HEK293 (cell line): ENCODE measurements around the gene KDM2B.

Experiments
- ZBTB20 ChIP-seq: fragments of 450-650 bp; formaldehyde crosslinking; IDR thresholded peaks from 2 replicates; pipeline ENCODE4 v1.5.1; 2016; ENCODE audit warnings: missing biosample characterization, missing genetic modification characterization
- ZFHX2 ChIP-seq: fragments of 450-650 bp; formaldehyde crosslinking; conservative IDR thresholded peaks from 2 replicates; pipeline ENCODE4 v1.5.1; 2016; ENCODE audit warnings: missing biosample characterization, missing genetic modification characterization
- ZNF112 ChIP-seq: fragments of 450-650 bp; formaldehyde crosslinking; IDR thresholded peaks from 2 replicates; pipeline ENCODE4 v1.5.0; 2017; ENCODE audit warnings: missing biosample characterization, missing genetic modification characterization
- ZNF138 ChIP-seq: fragments of 450-650 bp; formaldehyde crosslinking; IDR thresholded peaks from 2 replicates; pipeline ENCODE4 v1.5.1; 2016; ENCODE audit warnings: missing biosample characterization, missing genetic modification characterization, borderline replicate concordance
- ZNF2 ChIP-seq: fragments of 450-650 bp; formaldehyde crosslinking; IDR thresholded peaks from 2 replicates; pipeline ENCODE4 v1.5.1; 2016; ENCODE audit warnings: missing biosample characterization, missing genetic modification characterization
- ZNF23 ChIP-seq: fragments of 450-650 bp; formaldehyde crosslinking; IDR thresholded peaks from 2 replicates; pipeline ENCODE4 v1.5.1; 2016; ENCODE audit warnings: missing biosample characterization, missing genetic modification characterization, borderline replicate concordance
- ZNF239 ChIP-seq: fragments of 450-650 bp; formaldehyde crosslinking; IDR thresholded peaks from 2 replicates; pipeline ENCODE4 v1.5.1; 2016; ENCODE audit warnings: missing biosample characterization, missing genetic modification characterization
- ZNF335 ChIP-seq: fragments of 450-650 bp; formaldehyde crosslinking; conservative IDR thresholded peaks from 2 replicates; pipeline ENCODE4 v1.5.1; 2016; ENCODE audit warnings: missing biosample characterization, missing genetic modification characterization
- ZNF394 ChIP-seq: fragments of 450-650 bp; formaldehyde crosslinking; IDR thresholded peaks from 2 replicates; pipeline ENCODE4 v1.5.1; 2016; ENCODE audit warnings: missing biosample characterization, missing genetic modification characterization, mild to moderate bottlenecking, moderate library complexity, borderline replicate concordance
- ZNF521 ChIP-seq: fragments of 450-650 bp; formaldehyde crosslinking; IDR thresholded peaks from 2 replicates; pipeline ENCODE4 v1.5.1; 2017; ENCODE audit warnings: missing biosample characterization, mild to moderate bottlenecking, missing genetic modification characterization
- ZNF549 ChIP-seq: fragments of 450-650 bp; IDR thresholded peaks from 2 replicates; pipeline ENCODE4 v1.5.1; 2018; ENCODE audit warnings: missing biosample characterization, missing genetic modification characterization, mild to moderate bottlenecking, inconsistent platforms, moderate library complexity
- ZNF600 ChIP-seq: fragments of 450-650 bp; formaldehyde crosslinking; IDR thresholded peaks from 2 replicates; pipeline ENCODE4 v1.5.1; 2016; ENCODE audit warnings: missing biosample characterization, missing genetic modification characterization
- ZNF610 ChIP-seq: fragments of 450-650 bp; formaldehyde crosslinking; IDR thresholded peaks from 2 replicates; pipeline ENCODE4 v1.5.1; 2016; ENCODE audit warnings: missing biosample characterization, missing genetic modification characterization, borderline replicate concordance
- ZNF621 ChIP-seq: fragments of 450-650 bp; formaldehyde crosslinking; IDR thresholded peaks from 2 replicates; pipeline ENCODE4 v1.5.1; 2017; ENCODE audit warnings: missing biosample characterization, missing genetic modification characterization
- ZNF629 ChIP-seq: fragments of 450-650 bp; formaldehyde crosslinking; IDR thresholded peaks from 2 replicates; pipeline ENCODE4 v1.5.1; 2017; ENCODE audit warnings: missing biosample characterization, missing genetic modification characterization
- ZNF677 ChIP-seq: fragments of 450-650 bp; IDR thresholded peaks from 2 replicates; pipeline ENCODE4 v1.5.0; 2018; ENCODE audit warnings: missing biosample characterization, mild to moderate bottlenecking, missing genetic modification characterization, moderate library complexity
- ZNF768 ChIP-seq: fragments of 450-650 bp; formaldehyde crosslinking; IDR thresholded peaks from 2 replicates; pipeline ENCODE4 v1.5.1; 2018; ENCODE audit warnings: missing biosample characterization, mild to moderate bottlenecking, missing genetic modification characterization
- ZNF777 ChIP-seq: fragments of 450-650 bp; formaldehyde crosslinking; IDR thresholded peaks from 2 replicates; pipeline ENCODE4 v1.5.1; 2017; ENCODE audit warnings: missing biosample characterization, missing genetic modification characterization, borderline replicate concordance
- ZSCAN30 ChIP-seq: fragments of 450-650 bp; IDR thresholded peaks from 2 replicates; pipeline ENCODE4 v1.5.1; 2018; ENCODE audit warnings: missing biosample characterization, mild to moderate bottlenecking, missing genetic modification characterization, moderate library complexity
- TF ChIP-seq, protein P1 (sequence below): fragments of 450-650 bp; formaldehyde crosslinking; IDR thresholded peaks from 2 replicates; pipeline ENCODE4 v1.5.1; 2016; ENCODE audit warnings: missing biosample characterization, missing genetic modification characterization
- TF ChIP-seq, protein P2 (sequence below): fragments of 450-650 bp; formaldehyde crosslinking; IDR thresholded peaks from 2 replicates; pipeline ENCODE4 v1.5.1; 2016; ENCODE audit warnings: missing biosample characterization, missing genetic modification characterization
- TF ChIP-seq, protein P3 (sequence below): fragments of 450-650 bp; formaldehyde crosslinking; IDR thresholded peaks from 2 replicates; pipeline ENCODE4 v1.5.1; 2016; ENCODE audit warnings: missing biosample characterization, missing genetic modification characterization, low read depth
- TF ChIP-seq, protein P4 (sequence below): fragments of 450-650 bp; IDR thresholded peaks from 2 replicates; pipeline ENCODE4 v1.5.1; 2018; ENCODE audit warnings: missing biosample characterization, missing genetic modification characterization
- TF ChIP-seq, protein P5 (sequence below): fragments of 450-650 bp; formaldehyde crosslinking; IDR thresholded peaks from 2 replicates; pipeline ENCODE4 v1.5.1; 2016; ENCODE audit warnings: missing biosample characterization, missing genetic modification characterization
- TF ChIP-seq, protein P6 (sequence below): fragments of 450-650 bp; formaldehyde crosslinking; IDR thresholded peaks from 2 replicates; pipeline ENCODE4 v1.5.1; 2016; ENCODE audit warnings: missing biosample characterization, missing genetic modification characterization

Gene KDM2B

DNA sequence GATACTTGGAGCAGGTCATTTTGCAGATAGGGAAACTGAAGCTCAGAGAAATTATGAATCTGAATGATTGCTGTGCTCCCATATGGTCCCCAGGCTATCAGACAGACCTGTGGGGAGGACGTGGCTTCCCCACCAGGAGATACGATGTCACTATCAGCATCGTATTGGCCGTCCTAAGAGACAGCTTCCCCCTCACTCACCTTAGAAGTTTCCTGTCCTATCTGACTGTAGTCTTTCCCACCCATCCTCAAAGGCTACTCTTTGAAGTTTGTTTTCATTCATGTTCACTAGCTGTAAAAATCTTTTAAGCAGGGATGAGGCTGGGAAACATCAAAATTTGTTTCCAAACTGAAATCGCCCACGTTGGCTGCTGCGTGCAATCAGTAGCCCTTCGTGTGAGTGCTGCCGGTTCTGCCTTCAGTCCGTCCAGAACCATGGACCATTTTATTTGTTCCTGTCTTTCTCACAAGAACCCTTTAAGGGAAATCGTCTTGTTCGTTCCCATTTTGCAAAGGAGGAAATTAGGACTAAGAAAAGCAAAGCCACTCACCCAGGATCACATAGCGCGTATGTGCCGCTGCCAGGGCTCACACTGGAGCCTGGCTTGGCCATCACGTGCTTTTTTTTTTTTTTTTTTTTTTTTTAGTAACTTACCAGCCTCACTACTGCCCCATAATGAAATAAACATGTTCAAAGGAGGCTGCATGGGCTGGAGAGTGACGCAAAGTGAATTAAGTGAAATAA lies 1.0 kb upstream of the KDM2B start (continued):
- TF ChIP-seq, protein P1, sequence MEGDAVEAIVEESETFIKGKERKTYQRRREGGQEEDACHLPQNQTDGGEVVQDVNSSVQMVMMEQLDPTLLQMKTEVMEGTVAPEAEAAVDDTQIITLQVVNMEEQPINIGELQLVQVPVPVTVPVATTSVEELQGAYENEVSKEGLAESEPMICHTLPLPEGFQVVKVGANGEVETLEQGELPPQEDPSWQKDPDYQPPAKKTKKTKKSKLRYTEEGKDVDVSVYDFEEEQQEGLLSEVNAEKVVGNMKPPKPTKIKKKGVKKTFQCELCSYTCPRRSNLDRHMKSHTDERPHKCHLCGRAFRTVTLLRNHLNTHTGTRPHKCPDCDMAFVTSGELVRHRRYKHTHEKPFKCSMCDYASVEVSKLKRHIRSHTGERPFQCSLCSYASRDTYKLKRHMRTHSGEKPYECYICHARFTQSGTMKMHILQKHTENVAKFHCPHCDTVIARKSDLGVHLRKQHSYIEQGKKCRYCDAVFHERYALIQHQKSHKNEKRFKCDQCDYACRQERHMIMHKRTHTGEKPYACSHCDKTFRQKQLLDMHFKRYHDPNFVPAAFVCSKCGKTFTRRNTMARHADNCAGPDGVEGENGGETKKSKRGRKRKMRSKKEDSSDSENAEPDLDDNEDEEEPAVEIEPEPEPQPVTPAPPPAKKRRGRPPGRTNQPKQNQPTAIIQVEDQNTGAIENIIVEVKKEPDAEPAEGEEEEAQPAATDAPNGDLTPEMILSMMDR (tag by site-specific recombination) = no peak
- peak; percentile 38 for TF ChIP-seq ZNF600 (tag by site-specific recombination)
- no peak for TF ChIP-seq ZSCAN30 (tag by site-specific recombination)
- no peak for TF ChIP-seq ZNF2 (tag by site-specific recombination)
- TF ChIP-seq, protein P2, sequence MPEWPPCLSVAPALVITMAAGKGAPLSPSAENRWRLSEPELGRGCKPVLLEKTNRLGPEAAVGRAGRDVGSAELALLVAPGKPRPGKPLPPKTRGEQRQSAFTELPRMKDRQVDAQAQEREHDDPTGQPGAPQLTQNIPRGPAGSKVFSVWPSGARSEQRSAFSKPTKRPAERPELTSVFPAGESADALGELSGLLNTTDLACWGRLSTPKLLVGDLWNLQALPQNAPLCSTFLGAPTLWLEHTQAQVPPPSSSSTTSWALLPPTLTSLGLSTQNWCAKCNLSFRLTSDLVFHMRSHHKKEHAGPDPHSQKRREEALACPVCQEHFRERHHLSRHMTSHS (tag by site-specific recombination) = no peak
- TF ChIP-seq, protein P3, sequence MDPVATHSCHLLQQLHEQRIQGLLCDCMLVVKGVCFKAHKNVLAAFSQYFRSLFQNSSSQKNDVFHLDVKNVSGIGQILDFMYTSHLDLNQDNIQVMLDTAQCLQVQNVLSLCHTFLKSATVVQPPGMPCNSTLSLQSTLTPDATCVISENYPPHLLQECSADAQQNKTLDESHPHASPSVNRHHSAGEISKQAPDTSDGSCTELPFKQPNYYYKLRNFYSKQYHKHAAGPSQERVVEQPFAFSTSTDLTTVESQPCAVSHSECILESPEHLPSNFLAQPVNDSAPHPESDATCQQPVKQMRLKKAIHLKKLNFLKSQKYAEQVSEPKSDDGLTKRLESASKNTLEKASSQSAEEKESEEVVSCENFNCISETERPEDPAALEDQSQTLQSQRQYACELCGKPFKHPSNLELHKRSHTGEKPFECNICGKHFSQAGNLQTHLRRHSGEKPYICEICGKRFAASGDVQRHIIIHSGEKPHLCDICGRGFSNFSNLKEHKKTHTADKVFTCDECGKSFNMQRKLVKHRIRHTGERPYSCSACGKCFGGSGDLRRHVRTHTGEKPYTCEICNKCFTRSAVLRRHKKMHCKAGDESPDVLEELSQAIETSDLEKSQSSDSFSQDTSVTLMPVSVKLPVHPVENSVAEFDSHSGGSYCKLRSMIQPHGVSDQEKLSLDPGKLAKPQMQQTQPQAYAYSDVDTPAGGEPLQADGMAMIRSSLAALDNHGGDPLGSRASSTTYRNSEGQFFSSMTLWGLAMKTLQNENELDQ (tag by site-specific recombination) = no peak
- no peak for TF ChIP-seq ZNF777 (tag by site-specific recombination)
- TF ChIP-seq ZNF768 = no peak
- TF ChIP-seq ZFHX2 (tag by site-specific recombination) = peak; percentile 44
- no peak for TF ChIP-seq ZNF394 (tag by site-specific recombination)
- peak; percentile 13; the same call in 1 of the 2 replicates for TF ChIP-seq ZNF629 (tag by site-specific recombination)
- peak; percentile 65; the same call in 1 of the 2 replicates for TF ChIP-seq ZNF335
- TF ChIP-seq, protein P4, sequence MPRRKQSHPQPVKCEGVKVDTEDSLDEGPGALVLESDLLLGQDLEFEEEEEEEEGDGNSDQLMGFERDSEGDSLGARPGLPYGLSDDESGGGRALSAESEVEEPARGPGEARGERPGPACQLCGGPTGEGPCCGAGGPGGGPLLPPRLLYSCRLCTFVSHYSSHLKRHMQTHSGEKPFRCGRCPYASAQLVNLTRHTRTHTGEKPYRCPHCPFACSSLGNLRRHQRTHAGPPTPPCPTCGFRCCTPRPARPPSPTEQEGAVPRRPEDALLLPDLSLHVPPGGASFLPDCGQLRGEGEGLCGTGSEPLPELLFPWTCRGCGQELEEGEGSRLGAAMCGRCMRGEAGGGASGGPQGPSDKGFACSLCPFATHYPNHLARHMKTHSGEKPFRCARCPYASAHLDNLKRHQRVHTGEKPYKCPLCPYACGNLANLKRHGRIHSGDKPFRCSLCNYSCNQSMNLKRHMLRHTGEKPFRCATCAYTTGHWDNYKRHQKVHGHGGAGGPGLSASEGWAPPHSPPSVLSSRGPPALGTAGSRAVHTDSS (tag by site-specific recombination) = no peak
- TF ChIP-seq, protein P5, sequence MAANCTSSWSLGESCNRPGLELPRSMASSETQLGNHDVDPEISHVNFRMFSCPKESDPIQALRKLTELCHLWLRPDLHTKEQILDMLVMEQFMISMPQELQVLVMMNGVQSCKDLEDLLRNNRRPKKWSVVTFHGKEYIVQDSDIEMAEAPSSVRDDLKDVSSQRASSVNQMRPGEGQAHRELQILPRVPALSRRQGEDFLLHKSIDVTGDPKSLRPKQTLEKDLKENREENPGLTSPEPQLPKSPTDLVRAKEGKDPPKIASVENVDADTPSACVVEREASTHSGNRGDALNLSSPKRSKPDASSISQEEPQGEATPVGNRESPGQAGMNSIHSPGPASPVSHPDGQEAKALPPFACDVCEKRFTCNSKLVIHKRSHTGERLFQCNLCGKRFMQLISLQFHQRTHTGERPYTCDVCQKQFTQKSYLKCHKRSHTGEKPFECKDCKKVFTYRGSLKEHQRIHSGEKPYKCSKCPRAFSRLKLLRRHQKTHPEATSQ = no peak
- TF ChIP-seq ZNF549 (tag by site-specific recombination) = no peak
- TF ChIP-seq ZNF521 = no peak
- TF ChIP-seq ZNF23 (tag by site-specific recombination) = no peak
- TF ChIP-seq ZBTB20 = peak; percentile 58
- no peak for TF ChIP-seq ZNF621 (tag by site-specific recombination)
- no peak for TF ChIP-seq ZNF112 (tag by site-specific recombination)
- no peak for TF ChIP-seq ZNF610
- TF ChIP-seq ZNF138 (tag by site-specific recombination) = no peak
- TF ChIP-seq, protein P6, sequence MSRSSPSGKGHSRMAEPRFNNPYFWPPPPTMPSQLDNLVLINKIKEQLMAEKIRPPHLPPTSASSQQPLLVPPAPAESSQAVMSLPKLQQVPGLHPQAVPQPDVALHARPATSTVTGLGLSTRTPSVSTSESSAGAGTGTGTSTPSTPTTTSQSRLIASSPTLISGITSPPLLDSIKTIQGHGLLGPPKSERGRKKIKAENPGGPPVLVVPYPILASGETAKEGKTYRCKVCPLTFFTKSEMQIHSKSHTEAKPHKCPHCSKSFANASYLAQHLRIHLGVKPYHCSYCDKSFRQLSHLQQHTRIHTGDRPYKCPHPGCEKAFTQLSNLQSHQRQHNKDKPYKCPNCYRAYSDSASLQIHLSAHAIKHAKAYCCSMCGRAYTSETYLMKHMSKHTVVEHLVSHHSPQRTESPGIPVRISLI (tag by site-specific recombination) = peak; percentile 94
- no peak for TF ChIP-seq ZNF239 (tag by site-specific recombination)
- TF ChIP-seq ZNF677 (tag by site-specific recombination) = no peak
- TF ChIP-seq, all 188 proteins: peak for 11
